Epithelial cell of proximal tubule (primary cell): ENCODE results near the gene TCEAL1. TPM values are rescaled to one million over a fixed set of nuclear protein-coding genes. Genes with fewer than 3 reads are reported as not detected.

Experiments
- DNase-seq: peaks from one replicate; pipeline ENCODE4 v3.0.0-alpha.2; 2011; ENCODE audit warnings: low read depth
- H3K4me3 ChIP-seq: 2 replicates; pipeline ENCODE4 v1.5.1; 2011; ENCODE audit warnings: low read depth, mild to moderate bottlenecking, low read length
- total RNA-seq: library from RNA; depleted of rRNA; stranded (reverse); fragments of >200 nt; gene quantifications from 2 replicates; pipeline ENCODE4 v1.2.3, GENCODE V29; 2015
- TF ChIP-seq, protein P1 (sequence below): conservative IDR thresholded peaks from 2 replicates; pipeline ENCODE4 v1.5.1; 2012; ENCODE audit warnings: low read depth, mild to moderate bottlenecking, low read length

Gene TCEAL1
- total RNA-seq, 1 donor from 2014 or later = 17.5 TPM

DNA sequence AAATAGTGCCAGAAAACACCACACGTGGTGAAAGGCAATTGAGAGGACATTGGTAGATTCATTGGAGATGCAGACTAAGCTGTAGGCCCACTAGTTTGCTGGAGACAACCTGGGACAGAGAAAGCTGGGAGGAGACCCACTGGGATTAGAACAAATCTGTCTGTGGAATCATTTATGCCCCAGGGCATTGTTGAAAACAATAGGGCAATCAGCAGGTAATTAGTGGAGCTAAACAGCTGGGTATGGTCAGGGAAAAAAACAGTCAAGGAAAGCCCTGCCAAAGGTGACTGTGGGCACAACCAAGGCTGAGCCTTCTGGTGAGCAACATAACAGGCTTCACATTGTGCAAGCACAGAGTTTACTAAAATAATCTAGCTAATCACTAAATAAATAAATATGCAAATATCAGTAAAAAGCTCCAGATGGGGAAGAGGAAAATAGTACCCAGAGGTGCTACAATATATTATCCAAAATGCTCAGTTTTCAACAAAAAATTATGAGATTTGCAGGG lies 12.0 kb upstream of the TCEAL1 start:
- DNase-seq = no peak
- TF ChIP-seq, protein P1, sequence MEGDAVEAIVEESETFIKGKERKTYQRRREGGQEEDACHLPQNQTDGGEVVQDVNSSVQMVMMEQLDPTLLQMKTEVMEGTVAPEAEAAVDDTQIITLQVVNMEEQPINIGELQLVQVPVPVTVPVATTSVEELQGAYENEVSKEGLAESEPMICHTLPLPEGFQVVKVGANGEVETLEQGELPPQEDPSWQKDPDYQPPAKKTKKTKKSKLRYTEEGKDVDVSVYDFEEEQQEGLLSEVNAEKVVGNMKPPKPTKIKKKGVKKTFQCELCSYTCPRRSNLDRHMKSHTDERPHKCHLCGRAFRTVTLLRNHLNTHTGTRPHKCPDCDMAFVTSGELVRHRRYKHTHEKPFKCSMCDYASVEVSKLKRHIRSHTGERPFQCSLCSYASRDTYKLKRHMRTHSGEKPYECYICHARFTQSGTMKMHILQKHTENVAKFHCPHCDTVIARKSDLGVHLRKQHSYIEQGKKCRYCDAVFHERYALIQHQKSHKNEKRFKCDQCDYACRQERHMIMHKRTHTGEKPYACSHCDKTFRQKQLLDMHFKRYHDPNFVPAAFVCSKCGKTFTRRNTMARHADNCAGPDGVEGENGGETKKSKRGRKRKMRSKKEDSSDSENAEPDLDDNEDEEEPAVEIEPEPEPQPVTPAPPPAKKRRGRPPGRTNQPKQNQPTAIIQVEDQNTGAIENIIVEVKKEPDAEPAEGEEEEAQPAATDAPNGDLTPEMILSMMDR = no peak
- no peak overlapping the region for H3K4me3 ChIP-seq

DNA sequence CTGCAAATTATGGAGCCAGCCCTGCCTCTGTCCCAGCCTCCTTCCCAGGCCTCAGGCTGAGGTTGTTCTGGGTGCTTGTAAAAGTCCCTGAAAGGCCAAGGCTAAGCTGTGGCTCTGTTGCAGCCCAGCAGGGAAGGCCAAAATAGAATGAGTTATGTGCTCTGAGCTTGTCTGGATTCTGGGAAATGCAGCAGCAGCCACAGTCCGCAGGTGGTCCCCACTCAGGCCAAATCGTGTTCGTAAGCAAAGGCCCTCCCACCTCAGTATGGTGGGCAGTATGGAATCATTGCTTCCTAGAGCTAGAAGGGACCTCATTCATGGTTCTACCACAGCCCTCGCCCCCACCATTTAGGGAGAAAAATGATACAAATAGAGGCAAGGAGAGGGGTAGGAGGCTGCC lies 4.7 kb upstream of the TCEAL1 start:
- no peak for DNase-seq
- TF ChIP-seq, protein P1 = no peak
- H3K4me3 ChIP-seq = no peak overlapping the region

DNA sequence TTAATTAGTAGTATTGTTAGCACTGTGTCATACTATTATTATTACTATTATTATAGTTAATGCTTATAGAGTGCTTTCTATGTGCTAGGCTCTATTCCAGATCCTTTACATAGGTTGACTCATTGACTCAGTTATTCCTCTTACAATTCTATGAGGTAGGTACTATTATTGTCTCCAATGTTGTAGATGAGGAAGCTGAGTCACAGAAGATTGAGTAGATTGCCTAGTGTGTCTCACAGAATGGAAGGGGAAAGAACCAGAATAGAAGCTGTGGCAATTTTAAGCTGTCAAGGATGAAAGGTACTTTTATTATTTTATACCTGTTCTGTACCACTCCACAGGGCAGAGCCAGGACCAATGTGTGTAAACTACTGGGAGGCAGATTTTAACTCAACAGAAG lies 1.9 kb upstream of the TCEAL1 start:
- DNase-seq = no peak
- H3K4me3 ChIP-seq = no peak overlapping the region
- TF ChIP-seq, protein P1 = no peak

DNA sequence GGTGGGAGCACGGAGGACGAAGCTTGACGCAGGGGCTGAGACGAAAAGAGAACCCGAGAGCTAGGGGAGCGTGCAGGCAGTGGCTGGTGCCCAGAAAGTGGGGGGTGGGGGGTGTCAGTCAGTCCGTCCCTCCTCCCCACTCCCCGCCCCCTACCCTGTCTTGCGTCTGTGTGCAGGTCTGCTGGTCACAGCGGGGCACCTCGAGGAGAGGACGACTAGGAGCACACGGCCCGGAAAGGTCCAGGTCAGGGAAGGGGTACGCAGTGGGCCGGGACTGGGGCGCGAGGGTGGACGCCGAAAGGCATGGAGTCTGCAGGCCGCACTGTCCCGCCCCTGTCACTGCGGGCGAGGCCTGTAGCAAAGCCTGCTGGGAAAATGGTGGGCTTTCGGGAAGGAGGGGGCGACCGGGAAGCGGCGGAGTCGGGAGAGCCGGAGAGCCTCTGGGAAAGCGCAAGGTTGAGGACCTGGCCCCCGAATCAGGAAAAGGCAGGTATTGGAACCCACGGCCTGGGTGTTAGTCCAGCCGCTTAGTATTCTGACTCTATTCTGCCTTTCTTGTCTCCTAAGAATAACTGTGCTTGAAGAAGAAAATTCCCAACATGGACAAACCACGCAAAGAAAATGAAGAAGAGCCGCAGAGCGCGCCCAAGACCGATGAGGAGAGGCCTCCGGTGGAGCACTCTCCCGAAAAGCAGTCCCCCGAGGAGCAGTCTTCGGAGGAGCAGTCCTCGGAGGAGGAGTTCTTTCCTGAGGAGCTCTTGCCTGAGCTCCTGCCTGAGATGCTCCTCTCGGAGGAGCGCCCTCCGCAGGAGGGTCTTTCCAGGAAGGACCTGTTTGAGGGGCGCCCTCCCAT lies 769 bp downstream of the TCEAL1 start:
- H3K4me3 ChIP-seq = peak overlapping the region; percentile 70
- no peak for DNase-seq
- TF ChIP-seq, protein P1 = peak; percentile 60

DNA sequence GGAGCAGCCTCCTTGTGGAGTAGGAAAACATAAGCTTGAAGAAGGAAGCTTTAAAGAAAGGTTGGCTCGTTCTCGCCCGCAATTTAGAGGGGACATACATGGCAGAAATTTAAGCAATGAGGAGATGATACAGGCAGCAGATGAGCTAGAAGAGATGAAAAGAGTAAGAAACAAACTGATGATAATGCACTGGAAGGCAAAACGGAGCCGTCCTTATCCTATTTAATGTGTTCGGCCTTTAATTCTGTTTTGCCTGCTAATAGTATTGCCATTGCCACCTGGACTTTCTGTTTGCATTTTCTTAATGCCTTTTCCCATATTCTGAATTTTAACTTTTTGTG lies 1.4 kb downstream of the TCEAL1 start:
- TF ChIP-seq, protein P1 = no peak
- H3K4me3 ChIP-seq = peak overlapping the region; percentile 70
- no peak for DNase-seq

DNA sequence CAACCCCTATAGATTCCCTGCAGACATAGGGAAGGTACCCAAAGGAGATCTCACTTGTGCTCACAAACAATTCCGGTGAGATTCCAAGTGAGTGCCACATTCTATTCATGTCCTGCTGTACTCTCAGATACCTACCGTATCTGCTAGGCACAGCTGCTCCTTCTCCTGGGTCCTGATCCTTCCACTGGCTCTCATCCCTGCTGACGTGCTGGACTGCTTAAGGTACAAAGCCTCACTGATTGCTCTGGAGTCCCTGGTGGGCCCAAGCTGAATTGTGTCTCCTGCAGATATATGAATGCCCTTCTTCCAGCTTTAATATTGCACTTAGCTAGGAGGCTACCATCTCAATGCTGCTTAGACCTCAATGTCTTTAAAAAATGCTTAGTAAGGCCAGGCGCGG lies 2.4 kb downstream of the TCEAL1 start:
- DNase-seq = no peak
- TF ChIP-seq, protein P1 = no peak
- H3K4me3 ChIP-seq = no peak overlapping the region

DNA sequence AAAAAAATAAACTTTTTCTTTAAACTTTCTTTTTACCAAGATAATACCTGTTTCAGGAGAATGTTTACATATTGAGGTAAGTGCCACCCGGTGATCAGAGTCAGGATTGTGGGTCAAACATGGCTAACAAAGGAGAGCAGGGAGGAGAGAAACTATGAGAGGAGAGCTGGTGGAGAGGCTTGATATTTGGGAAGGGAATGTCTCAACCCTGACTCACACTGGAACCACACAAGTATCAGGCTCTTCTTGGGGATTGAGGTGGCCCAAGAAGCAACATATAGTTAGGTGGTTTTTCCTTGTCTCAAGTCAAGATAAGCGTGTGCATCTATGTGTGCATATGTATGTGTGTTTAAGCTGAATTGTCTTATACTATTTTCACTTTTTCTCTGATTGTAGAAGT lies 6.7 kb downstream of the TCEAL1 start:
- TF ChIP-seq, protein P1 = no peak
- no peak for DNase-seq
- H3K4me3 ChIP-seq = no peak overlapping the region
